NCI-H446 (cell line): ENCODE measurements around the gene TMPRSS11A.

ENCODE experiments used
- DNase-seq, 2 experiments: peaks; one replicate each; lab custom pipeline; 2025; lab: John Stamatoyannopoulos, UW

The TMPRSS11A gene

GRCh38 chr4:67912080-67912479 is 51.2 kb downstream of the TMPRSS11A start:
- DNase-seq: no peak

- DNase-seq: no peak
These were observed 51.7 kb downstream of the TMPRSS11A start for GRCh38 chr4:67911638-67912037.

- DNase-seq: no peak
These were observed 52.2 kb downstream of the TMPRSS11A start for GRCh38 chr4:67911141-67911540.

- no peak for DNase-seq
These were observed 52.7 kb downstream of the TMPRSS11A start for GRCh38 chr4:67910585-67910905.

GRCh38 chr4:67909905-67910584 is 53.2 kb downstream of the TMPRSS11A start:
- peak in 1 of 2 experiments; percentile 29 for DNase-seq

- no peak for DNase-seq
These were observed 55.6 kb downstream of the TMPRSS11A start for GRCh38 chr4:67907650-67908049.

- no peak for DNase-seq
These were observed 64.2 kb downstream of the TMPRSS11A start for GRCh38 chr4:67899096-67899495.

- no peak for DNase-seq
These were observed 65.6 kb downstream of the TMPRSS11A start for GRCh38 chr4:67897686-67898085.

GRCh38 chr4:67896421-67897065 is 66.8 kb downstream of the TMPRSS11A start:
- DNase-seq: no peak

- no peak for DNase-seq
These were observed 68.6 kb downstream of the TMPRSS11A start for GRCh38 chr4:67894659-67895058.

GRCh38 chr4:67892905-67893304 is 70.4 kb downstream of the TMPRSS11A start:
- DNase-seq: no peak

GRCh38 chr4:67892253-67892652 is 71.0 kb downstream of the TMPRSS11A start:
- DNase-seq: no peak

GRCh38 chr4:67891645-67892044 is 71.6 kb downstream of the TMPRSS11A start:
- DNase-seq: no peak

- no peak for DNase-seq
These were observed 77.0 kb downstream of the TMPRSS11A start for GRCh38 chr4:67886281-67886680.

GRCh38 chr4:67885762-67886161 is 77.5 kb downstream of the TMPRSS11A start:
- no peak for DNase-seq

GRCh38 chr4:67884701-67885100 is 78.6 kb downstream of the TMPRSS11A start:
- DNase-seq: no peak

GRCh38 chr4:67883902-67884301 is 79.4 kb downstream of the TMPRSS11A start, which contains the start of gene TMPRSS11D:
Gene TMPRSS11D, minus strand, starts transcription at chr4:67884002. Its CDS starts 69 bp downstream, at chr4:67883933.
- DNase-seq: no peak

GRCh38 chr4:67883458-67883857 is 79.8 kb downstream of the TMPRSS11A start:
- no peak for DNase-seq

- DNase-seq: peak; percentile 5 to 36
These were observed 82.3 kb downstream of the TMPRSS11A start for GRCh38 chr4:67880866-67881610.

- DNase-seq: no peak
These were observed 83.8 kb downstream of the TMPRSS11A start for GRCh38 chr4:67879486-67879885.

GRCh38 chr4:67877086-67877485 is 86.2 kb downstream of the TMPRSS11A start:
- no peak for DNase-seq

GRCh38 chr4:67874986-67875385 is 88.3 kb downstream of the TMPRSS11A start:
- DNase-seq: no peak

- DNase-seq: no peak
These were observed 90.2 kb downstream of the TMPRSS11A start for GRCh38 chr4:67873116-67873515.
